ENCODE results near the gene TROAP.

TROAP gene

GRCh38 chr12:49336645-49337584 lies 13.9 kb downstream of the TROAP start, which contains the start of gene C1QL4 (continued):
- TF ChIP-seq ZNF311 (tag by site-specific recombination; IDR thresholded peaks at IDR 0.05; ENCODE audit: borderline replicate concordance), result no peak
- no peak for TF ChIP-seq PRDM1 (tag by site-specific recombination; IDR thresholded peaks at IDR 0.05)
- TF ChIP-seq ZNF610 (tag by site-specific recombination; IDR thresholded peaks at IDR 0.05; ENCODE audit: borderline replicate concordance), result no peak
- no peak for TF ChIP-seq YY2 (tag by site-specific recombination; IDR thresholded peaks at IDR 0.05)
- TF ChIP-seq ZNF138 (tag by site-specific recombination; IDR thresholded peaks at IDR 0.05; ENCODE audit: borderline replicate concordance), result no peak
- no peak for TF ChIP-seq ZNF16 (tag by site-specific recombination; IDR thresholded peaks at IDR 0.05; ENCODE audit: low read depth)
- no peak for TF ChIP-seq ZNF121 (tag by site-specific recombination; IDR thresholded peaks at IDR 0.05)
- TF ChIP-seq ZNF324 (tag by site-specific recombination; IDR thresholded peaks at IDR 0.05), result peak; percentile 63; the same call in 1 of the 2 replicates
- TF ChIP-seq ZNF585B (tag by site-specific recombination; IDR thresholded peaks at IDR 0.05), result no peak
- no peak for TF ChIP-seq ZNF514 (tag by site-specific recombination; IDR thresholded peaks at IDR 0.05)
- no peak for TF ChIP-seq SETDB1 (IDR thresholded peaks at IDR 0.05; ENCODE audit: insufficient read length, low read length)
- TF ChIP-seq ZNF658 (tag by site-specific recombination; IDR thresholded peaks at IDR 0.05), result no peak
- TF ChIP-seq ZNF560 (tag by site-specific recombination; IDR thresholded peaks at IDR 0.05; ENCODE audit: borderline replicate concordance), result no peak
- no peak for TF ChIP-seq ZNF202 (tag by site-specific recombination; IDR thresholded peaks at IDR 0.05; ENCODE audit: borderline replicate concordance)
- TF ChIP-seq ZNF148 (tag by site-specific recombination; IDR thresholded peaks at IDR 0.05; ENCODE audit: borderline replicate concordance), result no peak
- no peak for TF ChIP-seq ZNF488 (tag by site-specific recombination; IDR thresholded peaks at IDR 0.05)
- TF ChIP-seq ZNF391 (tag by site-specific recombination; IDR thresholded peaks at IDR 0.05; ENCODE audit: borderline replicate concordance, low read depth), result 0 out of 2 replicates have a peak, but pooled peaks have one; percentile 50
- no peak for TF ChIP-seq ZNF114 (tag by site-specific recombination; IDR thresholded peaks at IDR 0.05)
- no peak for TF ChIP-seq ZNF580 (tag by site-specific recombination; IDR thresholded peaks at IDR 0.05)
- no peak for TF ChIP-seq HOXC10 (CRISPR knock-in tag; IDR thresholded peaks at IDR 0.05)
- no peak for TF ChIP-seq ZNF354C (tag by site-specific recombination; IDR thresholded peaks at IDR 0.05; ENCODE audit: borderline replicate concordance, low read depth)
- TF ChIP-seq ZNF639 (tag by site-specific recombination; IDR thresholded peaks at IDR 0.05), result no peak; the same call in 1 of the 2 replicates
- 0 out of 2 replicates have a peak, but pooled peaks have one; percentile 60 for TF ChIP-seq ZFP37 (tag by site-specific recombination; IDR thresholded peaks at IDR 0.05)
- no peak for TF ChIP-seq ZNF548 (tag by site-specific recombination; IDR thresholded peaks at IDR 0.05)
- no peak for TF ChIP-seq MYNN (tag by site-specific recombination; IDR thresholded peaks at IDR 0.05; ENCODE audit: borderline replicate concordance)
- no peak for TF ChIP-seq ZNF777 (tag by site-specific recombination; IDR thresholded peaks at IDR 0.05; ENCODE audit: borderline replicate concordance)
- TF ChIP-seq ZNF426 (tag by site-specific recombination; IDR thresholded peaks at IDR 0.05), result no peak
- no peak for TF ChIP-seq ZNF184 (tag by site-specific recombination; IDR thresholded peaks at IDR 0.05)
- TF ChIP-seq ZBTB20 (tag by site-specific recombination; IDR thresholded peaks at IDR 0.05), result peak; percentile 66
- TF ChIP-seq ZNF132 (tag by site-specific recombination; IDR thresholded peaks at IDR 0.05; ENCODE audit: borderline replicate concordance), result no peak
- TF ChIP-seq PBX3 (CRISPR knock-in tag; IDR thresholded peaks at IDR 0.05), result no peak
- peak; percentile 94 for TF ChIP-seq KLF9 (tag by site-specific recombination; IDR thresholded peaks at IDR 0.05; ENCODE audit: low read depth)
- TF ChIP-seq ZNF221 (tag by site-specific recombination; IDR thresholded peaks at IDR 0.05; ENCODE audit: borderline replicate concordance), result no peak
- TF ChIP-seq TRIM28 (IDR thresholded peaks at IDR 0.05; ENCODE audit: borderline replicate concordance, low read length), result no peak
- TF ChIP-seq ZNF341 (tag by site-specific recombination; IDR thresholded peaks at IDR 0.05; ENCODE audit: low read depth), result peak; percentile 48; the same call in 1 of the 2 replicates

Data from HEK293 (cell line).